ENCODE measurements around the gene BBS1.

BBS1 gene

GRCh38 chr11:66555416-66555815 is 45.0 kb downstream of the BBS1 start:
- no peak for FAIRE-seq

GRCh38 chr11:66556086-66556485 is 45.7 kb downstream of the BBS1 start:
- FAIRE-seq: no peak

DNA sequence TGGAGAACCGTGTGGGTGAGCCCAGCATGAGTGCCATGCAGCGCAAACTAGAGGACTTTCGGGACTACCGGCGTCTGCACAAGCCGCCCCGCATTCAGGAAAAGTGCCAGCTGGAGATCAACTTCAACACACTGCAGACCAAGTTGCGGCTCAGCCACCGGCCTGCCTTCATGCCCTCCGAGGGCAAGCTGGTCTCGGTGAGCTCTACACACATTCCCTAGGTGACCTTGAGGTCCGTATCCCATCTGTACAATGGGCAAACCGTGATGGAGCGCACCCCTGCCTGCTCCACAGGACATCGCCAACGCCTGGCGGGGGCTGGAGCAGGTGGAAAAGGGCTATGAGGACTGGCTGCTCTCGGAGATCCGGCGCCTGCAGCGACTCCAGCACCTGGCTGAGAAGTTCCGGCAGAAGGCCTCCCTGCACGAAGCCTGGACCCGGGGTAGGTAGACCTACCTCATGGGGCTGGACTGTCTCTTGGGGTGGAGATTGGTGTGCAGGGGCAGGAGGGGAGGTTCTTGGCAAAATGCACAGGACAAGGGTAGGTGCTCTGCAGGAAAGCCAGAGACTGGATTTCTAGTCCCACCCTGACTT is 47.4 kb downstream of the BBS1 start:
- FAIRE-seq: no peak

- FAIRE-seq: no peak
These were observed 48.9 kb downstream of the BBS1 start for GRCh38 chr11:66559142-66559865.

- FAIRE-seq: no peak
These were observed 49.6 kb downstream of the BBS1 start for GRCh38 chr11:66559866-66560676.

DNA sequence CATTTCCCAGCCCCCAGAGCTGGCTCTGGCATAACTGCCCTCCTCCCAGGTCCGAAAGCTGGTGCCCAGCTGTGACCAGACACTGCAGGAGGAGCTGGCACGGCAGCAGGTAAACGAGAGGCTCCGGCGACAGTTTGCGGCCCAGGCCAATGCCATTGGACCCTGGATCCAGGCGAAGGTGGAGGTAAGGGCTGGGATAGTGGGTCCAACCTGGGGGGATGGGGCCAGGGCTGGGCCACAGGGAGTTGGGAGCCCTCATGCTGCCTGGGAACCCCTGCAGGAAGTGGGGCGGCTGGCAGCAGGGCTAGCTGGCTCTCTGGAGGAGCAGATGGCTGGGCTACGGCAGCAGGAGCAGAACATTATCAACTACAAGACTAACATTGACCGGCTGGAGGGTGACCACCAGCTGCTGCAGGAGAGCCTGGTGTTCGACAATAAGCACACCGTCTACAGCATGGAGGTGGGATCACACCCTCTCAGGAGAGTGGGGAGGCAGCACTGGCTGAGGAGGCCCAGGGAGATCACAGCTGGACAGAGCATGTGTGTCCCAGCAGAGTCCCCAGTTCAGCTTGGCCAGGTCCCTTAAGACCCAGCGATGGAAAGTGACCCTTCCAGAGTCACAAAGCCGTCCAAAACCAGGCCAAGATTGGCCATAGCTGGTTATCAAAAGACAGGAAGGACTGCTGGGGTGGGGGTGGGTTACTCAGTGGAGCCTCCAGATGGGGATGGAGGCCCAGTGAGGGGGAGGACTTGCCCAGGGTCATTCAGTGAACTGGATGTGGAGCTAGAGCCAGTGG is 50.9 kb downstream of the BBS1 start:
- FAIRE-seq: no peak

- no peak for FAIRE-seq
These were observed 51.5 kb downstream of the BBS1 start for GRCh38 chr11:66561975-66562248.

DNA sequence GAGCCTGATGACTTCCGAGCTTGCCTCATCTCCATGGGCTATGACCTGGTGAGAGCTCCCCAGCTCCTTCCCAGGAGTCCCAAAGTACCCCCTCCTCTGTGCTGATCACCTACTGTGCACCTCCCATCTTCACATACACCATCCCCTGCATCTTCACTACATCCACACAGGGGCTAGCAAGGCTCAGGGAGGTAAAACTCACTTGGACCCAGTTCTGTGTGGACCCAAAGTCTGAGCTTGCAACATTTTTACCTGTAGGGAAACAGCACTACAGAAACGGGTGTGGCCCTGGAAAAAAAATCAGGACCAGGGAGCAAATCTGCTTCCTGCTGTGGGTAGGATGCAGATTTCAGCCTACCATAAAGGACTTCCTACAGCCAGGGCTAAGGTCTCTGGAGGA is 51.8 kb downstream of the BBS1 start:
- FAIRE-seq: no peak

DNA sequence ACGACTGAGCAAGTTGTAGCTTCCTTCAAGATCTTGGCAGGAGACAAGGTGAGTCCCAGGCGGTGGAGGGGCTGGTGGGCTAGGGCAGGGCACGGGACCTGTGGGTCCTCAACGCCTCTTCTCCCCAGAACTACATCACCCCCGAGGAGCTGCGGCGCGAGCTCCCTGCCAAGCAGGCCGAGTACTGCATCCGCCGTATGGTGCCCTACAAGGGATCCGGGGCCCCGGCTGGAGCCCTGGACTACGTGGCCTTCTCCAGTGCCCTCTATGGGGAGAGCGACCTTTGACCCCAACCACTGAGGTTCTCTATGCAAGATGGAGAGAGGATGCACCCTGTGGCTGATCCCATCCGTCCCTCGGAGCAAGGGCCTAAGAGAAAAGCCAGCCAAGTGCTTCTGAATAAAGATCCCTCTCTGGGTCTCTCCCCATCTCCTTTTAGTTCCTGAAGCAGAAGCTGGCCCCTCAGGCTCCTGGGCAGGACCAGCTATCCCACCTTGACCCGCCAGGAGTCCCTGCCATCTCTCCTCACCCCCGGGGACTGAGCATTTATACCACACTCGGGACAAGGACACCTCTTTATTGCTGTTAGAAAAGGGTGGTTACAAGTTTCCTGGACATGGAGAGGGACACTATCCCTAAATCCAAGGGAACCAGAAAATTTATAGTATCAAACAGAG is 52.6 kb downstream of the BBS1 start:
- no peak for FAIRE-seq

DNA sequence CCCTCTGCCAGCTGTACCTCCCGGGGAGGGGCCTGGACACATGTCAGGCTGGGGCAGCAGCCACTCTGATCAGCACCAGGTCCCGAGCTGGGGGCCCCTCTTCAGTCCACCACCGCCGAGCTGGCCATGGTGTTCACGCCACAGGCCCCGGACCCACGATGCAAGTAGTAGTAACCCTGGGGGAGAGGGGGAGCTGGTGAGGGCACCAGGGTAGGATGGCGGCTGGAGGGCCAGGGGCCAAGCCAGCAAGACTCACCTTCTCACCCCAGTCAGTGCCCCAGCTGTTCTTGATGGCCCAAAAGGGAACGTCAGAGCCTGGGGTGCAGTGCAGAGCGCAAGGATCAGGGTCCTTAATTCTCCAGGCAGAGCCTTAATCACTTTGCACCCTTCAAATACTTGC is 53.4 kb downstream of the BBS1 start:
- no peak for FAIRE-seq

DNA sequence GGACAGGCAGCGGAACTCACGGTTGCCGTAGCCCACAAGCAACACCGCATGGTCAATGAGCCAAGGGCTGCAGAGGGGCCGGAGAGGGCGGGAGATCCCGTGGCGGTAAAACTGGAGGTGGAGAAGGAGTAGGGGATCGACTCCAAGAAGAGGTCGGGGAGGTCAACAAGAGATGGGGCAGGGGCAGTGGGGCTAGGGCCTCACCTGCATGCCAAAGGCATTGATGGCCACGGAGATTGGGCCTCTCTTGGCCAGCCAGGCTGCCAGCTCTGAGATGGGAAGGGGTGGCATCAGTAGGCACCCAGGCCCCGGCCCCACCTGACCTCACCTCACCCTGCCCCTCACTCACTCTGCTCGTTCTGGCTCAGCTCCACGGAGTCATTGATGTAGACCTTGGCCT is 54.1 kb downstream of the BBS1 start:
- FAIRE-seq: no peak

GRCh38 chr11:66564984-66565383 is 54.5 kb downstream of the BBS1 start:
- no peak for FAIRE-seq

DNA sequence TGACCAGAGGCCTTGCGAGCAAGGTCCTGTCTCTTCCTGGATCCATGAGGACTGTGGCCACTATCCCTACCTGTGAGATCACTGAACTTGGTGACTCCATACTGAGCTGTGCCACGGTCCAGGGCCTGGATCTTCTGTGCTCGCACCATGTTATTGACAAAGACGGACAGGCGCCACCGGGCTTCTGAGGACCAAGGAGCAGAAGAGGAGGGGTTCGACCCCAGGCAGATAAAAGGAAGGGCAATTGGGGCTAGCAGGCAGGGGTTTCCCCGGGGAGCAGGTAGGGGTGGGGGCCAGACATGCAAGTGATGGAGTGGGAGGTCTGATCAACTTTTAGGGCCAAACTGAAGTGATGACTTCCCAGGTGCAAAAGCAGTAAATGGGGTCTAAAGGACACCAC is 55.8 kb downstream of the BBS1 start:
- FAIRE-seq: no peak

DNA sequence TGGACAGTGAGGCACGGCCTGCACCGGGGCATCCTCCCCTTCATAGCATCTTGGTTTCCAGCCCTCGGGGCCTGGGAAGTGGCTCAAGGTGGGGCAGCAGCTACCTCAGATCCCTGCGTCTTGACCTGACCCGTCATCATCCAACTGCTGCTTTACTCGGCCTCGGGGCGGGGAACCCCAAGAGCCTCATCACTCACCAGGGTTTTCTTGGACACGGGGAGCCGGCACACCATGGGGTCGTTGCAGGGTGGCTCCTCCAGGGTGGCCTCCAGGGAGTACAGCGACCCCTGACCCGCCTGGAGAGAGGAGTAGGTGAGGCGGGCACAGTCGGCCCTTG is 57.3 kb downstream of the BBS1 start:
- no peak for FAIRE-seq

GRCh38 chr11:66568124-66568916 is 57.9 kb downstream of the BBS1 start, which contains the start of gene CTSF:
CTSF (minus strand) TSS chr11:66568606; CDS start chr11:66568486, 120 bp downstream.
- no peak for FAIRE-seq

DNA sequence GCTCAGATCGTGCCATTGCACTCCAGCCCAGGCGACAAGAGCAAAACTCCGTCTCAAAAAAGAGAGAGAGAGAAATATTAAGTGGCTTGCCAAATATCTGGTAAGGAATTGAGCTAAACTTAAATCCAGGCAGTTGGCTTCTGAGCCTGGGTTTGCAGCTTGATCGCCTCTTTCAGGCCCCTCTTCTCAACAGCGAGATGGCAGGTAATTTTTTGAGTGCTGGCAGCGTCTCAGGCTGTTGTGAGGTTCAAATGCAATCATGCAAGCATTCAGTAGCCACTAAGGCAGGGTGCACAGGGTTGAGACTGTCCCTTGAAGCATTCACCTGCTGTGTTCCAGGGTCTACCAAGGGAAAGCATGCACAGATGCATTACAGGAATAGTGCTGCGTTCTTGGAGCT is 58.6 kb downstream of the BBS1 start:
- no peak for FAIRE-seq

- FAIRE-seq: no peak
These were observed 59.8 kb downstream of the BBS1 start for GRCh38 chr11:66570079-66570849.

DNA sequence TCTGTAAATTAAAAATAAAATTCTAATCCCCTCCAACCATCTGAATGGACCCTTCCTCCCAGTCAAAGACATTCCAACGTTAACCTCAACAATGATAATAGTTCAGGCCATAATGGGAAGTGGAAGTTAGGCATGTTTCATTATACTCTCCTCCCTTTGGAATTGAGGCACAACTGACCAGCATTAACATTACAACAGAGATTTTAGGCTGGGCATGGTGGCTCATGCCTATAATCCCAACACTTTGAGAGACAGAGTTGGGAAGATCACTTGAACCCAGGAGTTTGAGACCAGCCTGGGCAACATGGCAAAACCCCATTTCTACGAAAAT is 60.4 kb downstream of the BBS1 start:
- no peak for FAIRE-seq

DNA sequence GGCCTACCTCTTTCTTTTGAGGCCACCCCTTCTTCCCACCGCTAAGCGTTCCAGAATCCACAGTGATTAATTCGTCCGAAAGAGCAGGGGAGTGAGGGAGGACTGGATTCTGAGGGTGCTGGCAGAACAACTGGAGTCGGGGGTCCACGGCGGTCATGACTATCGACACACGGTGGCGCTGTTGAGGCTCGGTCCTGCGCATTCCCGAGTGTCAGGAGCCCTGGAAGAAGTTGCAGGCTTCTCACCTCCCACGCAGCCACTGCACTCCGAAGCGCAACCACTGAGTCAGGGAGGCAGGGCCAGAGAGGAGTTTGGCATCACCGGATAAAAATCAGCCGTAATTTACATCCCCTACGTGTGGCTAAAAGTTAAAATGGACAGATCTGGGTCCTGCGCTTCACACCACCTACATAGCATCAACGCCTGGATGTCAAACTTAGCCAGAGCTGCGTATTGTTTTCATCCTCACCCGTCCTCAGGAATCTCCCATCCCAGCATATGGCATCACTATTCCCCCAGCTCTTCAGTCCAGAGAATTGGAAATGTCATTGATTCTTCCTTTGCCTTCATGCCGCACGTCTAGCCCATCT is 68.7 kb downstream of the BBS1 start:
- no peak for FAIRE-seq

- FAIRE-seq: no peak
These were observed 70.4 kb downstream of the BBS1 start for GRCh38 chr11:66580803-66581202.

GRCh38 chr11:66581261-66581660 is 70.8 kb downstream of the BBS1 start:
- FAIRE-seq: no peak
